ENCODE measurements around the gene VMAC. TPM values are rescaled to one million over a fixed set of nuclear protein-coding genes. Genes with fewer than 3 reads are reported as not detected.
A peak's percentile ranks its signal among the peaks of the same experiment; 100 is the strongest.

Gene VMAC
- total RNA-seq, 1 donor from 2014 or later = 4.5 TPM

- no peak for FAIRE-seq
These were observed 4.7 kb upstream of the VMAC start for GRCh38 chr19:5899728-5900526.

DNA sequence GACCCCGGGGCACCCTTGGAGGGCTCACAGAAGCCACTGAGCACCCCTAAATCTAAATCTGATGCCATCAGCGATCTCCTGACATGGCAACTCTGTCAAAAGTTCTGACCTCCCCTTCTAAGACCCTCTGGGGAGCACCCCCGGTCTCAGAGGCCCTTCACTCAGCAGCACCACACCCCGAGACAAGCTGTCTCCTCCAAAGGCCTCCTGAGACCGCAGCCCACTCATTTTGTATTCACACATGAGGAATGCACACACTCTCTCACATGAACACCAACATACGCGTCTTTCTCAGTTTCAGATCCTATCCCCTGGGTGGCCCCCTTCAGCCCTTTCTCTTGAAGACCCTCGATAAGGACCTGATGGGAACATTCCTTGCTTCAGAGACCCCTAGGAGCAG, 3.7 kb upstream of the VMAC start:
- no peak overlapping the region for H3K4me3 ChIP-seq (ENCODE audit: low read depth, low read length)
- FAIRE-seq (no peak), DNase-seq (ENCODE audit: low read depth) (no peak)
- peaks cover 5% of the 10 kb centered on the region for H3K36me3 ChIP-seq (ENCODE audit: control insufficient read depth, insufficient read depth, low read length)
- no peaks in the 10 kb centered on the region for H3K27me3 ChIP-seq (ENCODE audit: control insufficient read depth, insufficient read depth, low read length)
- TF ChIP-seq, protein P1, sequence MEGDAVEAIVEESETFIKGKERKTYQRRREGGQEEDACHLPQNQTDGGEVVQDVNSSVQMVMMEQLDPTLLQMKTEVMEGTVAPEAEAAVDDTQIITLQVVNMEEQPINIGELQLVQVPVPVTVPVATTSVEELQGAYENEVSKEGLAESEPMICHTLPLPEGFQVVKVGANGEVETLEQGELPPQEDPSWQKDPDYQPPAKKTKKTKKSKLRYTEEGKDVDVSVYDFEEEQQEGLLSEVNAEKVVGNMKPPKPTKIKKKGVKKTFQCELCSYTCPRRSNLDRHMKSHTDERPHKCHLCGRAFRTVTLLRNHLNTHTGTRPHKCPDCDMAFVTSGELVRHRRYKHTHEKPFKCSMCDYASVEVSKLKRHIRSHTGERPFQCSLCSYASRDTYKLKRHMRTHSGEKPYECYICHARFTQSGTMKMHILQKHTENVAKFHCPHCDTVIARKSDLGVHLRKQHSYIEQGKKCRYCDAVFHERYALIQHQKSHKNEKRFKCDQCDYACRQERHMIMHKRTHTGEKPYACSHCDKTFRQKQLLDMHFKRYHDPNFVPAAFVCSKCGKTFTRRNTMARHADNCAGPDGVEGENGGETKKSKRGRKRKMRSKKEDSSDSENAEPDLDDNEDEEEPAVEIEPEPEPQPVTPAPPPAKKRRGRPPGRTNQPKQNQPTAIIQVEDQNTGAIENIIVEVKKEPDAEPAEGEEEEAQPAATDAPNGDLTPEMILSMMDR (IDR thresholded peaks at IDR 0.05; ENCODE audit: insufficient read depth, low read length, severe bottlenecking) = no peak

More at GRCh38 chr19:5899728-5900526, 4.7 kb upstream of the VMAC start:
- H3K4me3 ChIP-seq (ENCODE audit: low read depth, low read length) = no peak overlapping the region
- H3K36me3 ChIP-seq (ENCODE audit: control insufficient read depth, insufficient read depth, low read length) = peaks cover 8% of the 10 kb centered on the region
- no peak for DNase-seq (ENCODE audit: low read depth)
- H3K27me3 ChIP-seq (ENCODE audit: control insufficient read depth, insufficient read depth, low read length) = no peaks in the 10 kb centered on the region
- TF ChIP-seq, protein P1 (IDR thresholded peaks at IDR 0.05; ENCODE audit: insufficient read depth, low read length, severe bottlenecking) = no peak

- Histone ChIP-seq H3K27me3 (ENCODE audit: control insufficient read depth, insufficient read depth, low read length) (no peaks in the 10 kb centered on the region), H3K36me3 (ENCODE audit: control insufficient read depth, insufficient read depth, low read length) (peaks cover 5% of the 10 kb centered on the region), H3K4me3 (ENCODE audit: low read depth, low read length) (peak overlapping the region; percentile 94)
- DNase-seq (ENCODE audit: low read depth) = no peak
- TF ChIP-seq, protein P1 (IDR thresholded peaks at IDR 0.05; ENCODE audit: insufficient read depth, low read length, severe bottlenecking) = no peak
- no peak for FAIRE-seq
These were observed 1.5 kb upstream of the VMAC start for GRCh38 chr19:5903056-5903623.

GRCh38 chr19:5903624-5904351, 884 bp upstream of the VMAC start, which contains the start of gene NDUFA11:
TSS of gene NDUFA11 (minus strand) at chr19:5903790. CDS start at chr19:5903708, 82 bp downstream.
- peak; percentile 7 for FAIRE-seq

DNA sequence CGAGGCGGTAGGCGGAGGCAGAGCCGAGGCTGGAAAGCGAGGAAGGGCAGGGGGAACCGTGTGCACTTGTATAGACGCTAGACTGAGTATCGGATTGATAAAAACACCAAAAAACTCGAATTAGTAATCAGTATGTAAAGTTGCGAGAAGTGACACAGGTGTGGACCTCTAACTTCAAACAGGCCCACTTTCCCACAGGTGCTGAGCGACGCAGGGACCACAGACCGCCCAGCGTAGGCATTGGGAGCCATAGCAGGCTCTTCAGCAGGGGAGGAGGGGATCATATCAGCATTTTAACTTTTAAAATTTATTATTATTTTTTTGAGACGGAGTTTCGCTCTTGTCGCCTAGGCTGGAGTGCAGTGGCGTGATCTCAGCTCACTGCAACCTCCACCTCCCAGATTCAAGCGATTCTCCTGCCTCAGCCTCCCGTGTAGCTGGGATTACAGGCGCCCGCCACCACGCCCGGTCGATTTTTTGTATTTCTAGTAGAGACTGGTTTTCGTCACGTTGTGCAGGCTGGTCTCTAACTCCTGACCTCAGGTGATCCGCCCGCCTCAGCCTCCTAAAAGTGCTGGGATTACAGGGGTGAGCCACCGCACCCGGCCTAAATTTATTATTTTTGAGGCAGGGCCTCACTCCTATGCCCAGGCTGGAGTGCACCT, 574 bp downstream of the VMAC start:
- Histone ChIP-seq H3K4me3 (ENCODE audit: low read depth, low read length) (peak overlapping the region; percentile 77), H3K36me3 (ENCODE audit: control insufficient read depth, insufficient read depth, low read length) (peaks cover 2% of the 10 kb centered on the region), H3K27me3 (ENCODE audit: control insufficient read depth, insufficient read depth, low read length) (no peaks in the 10 kb centered on the region)
- TF ChIP-seq, protein P1 (IDR thresholded peaks at IDR 0.05; ENCODE audit: insufficient read depth, low read length, severe bottlenecking) = no peak
- no peak for FAIRE-seq
- no peak for DNase-seq (ENCODE audit: low read depth)

More at GRCh38 chr19:5903624-5904351, 884 bp upstream of the VMAC start, which contains the start of gene NDUFA11:
- Histone ChIP-seq H3K36me3 (ENCODE audit: control insufficient read depth, insufficient read depth, low read length) (peaks cover 4% of the 10 kb centered on the region), H3K4me3 (ENCODE audit: low read depth, low read length) (peak within 1 kb of the TSS; percentile 94), H3K27me3 (ENCODE audit: control insufficient read depth, insufficient read depth, low read length) (no peaks in the 10 kb centered on the region)
- no peak for DNase-seq (ENCODE audit: low read depth)
- TF ChIP-seq, protein P1 (IDR thresholded peaks at IDR 0.05; ENCODE audit: insufficient read depth, low read length, severe bottlenecking) = no peak
